HEK293T (cell line): Measurements from ENCODE around the gene IL1RAP.

ENCODE experiments used
- CTCF ChIA-PET: fragments of 350-600 bp; formaldehyde crosslinking; extraction: SDS; loops from one replicate; lab custom pipeline; 2021; ENCODE audit warnings: antibody characterized with exemption, inconsistent platforms; lab: Yijun Ruan, JAX
- POLR2A ChIA-PET: fragments of 350-600 bp; formaldehyde crosslinking; extraction: SDS; loops from one replicate; lab custom pipeline; 2020; ENCODE audit warnings: antibody characterized with exemption, inconsistent platforms; lab: Yijun Ruan, JAX
- DNase-seq: peaks from one replicate; pipeline ENCODE4 v3.0.0; 2012; ENCODE audit warnings: mixed read lengths; ENCODE audit errors: extremely low spot score
- ARNT ChIP-seq: fragments of 450-650 bp; IDR thresholded peaks from 2 replicates; pipeline ENCODE4 v1.6.1; 2017; ENCODE audit warnings: mild to moderate bottlenecking
- BHLHE40 ChIP-seq: fragments of 450-650 bp; IDR thresholded peaks from 2 replicates; pipeline ENCODE4 v1.6.1; 2016; ENCODE audit warnings: mild to moderate bottlenecking, moderate library complexity, borderline replicate concordance
- CTBP1 ChIP-seq: fragments of 450-650 bp; IDR thresholded peaks from 2 replicates; pipeline ENCODE4 v1.6.1; 2016; ENCODE audit warnings: borderline replicate concordance
- ELF4 ChIP-seq: fragments of 450-650 bp; IDR thresholded peaks from 2 replicates; pipeline ENCODE4 v1.6.1; 2017; ENCODE audit warnings: antibody characterized with exemption
- FOXA1 ChIP-seq: fragments of 450-650 bp; IDR thresholded peaks from 2 replicates; pipeline ENCODE4 v1.6.1; 2016; ENCODE audit warnings: mild to moderate bottlenecking
- FOXK2 ChIP-seq: fragments of 450-650 bp; IDR thresholded peaks from 2 replicates; pipeline ENCODE4 v1.6.1; 2016; ENCODE audit warnings: mild to moderate bottlenecking
- FOXM1 ChIP-seq: fragments of 450-650 bp; IDR thresholded peaks from 2 replicates; pipeline ENCODE4 v1.6.1; 2017; ENCODE audit warnings: mild to moderate bottlenecking, borderline replicate concordance
- HDGF ChIP-seq: fragments of 450-650 bp; IDR thresholded peaks from 2 replicates; pipeline ENCODE4 v1.6.1; 2017; ENCODE audit warnings: antibody characterized with exemption, borderline replicate concordance
- L3MBTL2 ChIP-seq: fragments of 450-650 bp; conservative IDR thresholded peaks from 2 replicates; pipeline ENCODE4 v1.6.1; 2016; ENCODE audit warnings: mild to moderate bottlenecking
- LEF1 ChIP-seq: fragments of 450-650 bp; IDR thresholded peaks from 2 replicates; pipeline ENCODE4 v1.6.1; 2017; ENCODE audit warnings: mild to moderate bottlenecking, borderline replicate concordance
- NFRKB ChIP-seq: fragments of 450-650 bp; IDR thresholded peaks from 2 replicates; pipeline ENCODE4 v1.6.1; 2016; ENCODE audit warnings: mild to moderate bottlenecking, moderate library complexity
- PKNOX1 ChIP-seq: fragments of 450-650 bp; IDR thresholded peaks from 2 replicates; pipeline ENCODE4 v1.6.1; 2016
- SP1 ChIP-seq: fragments of 450-650 bp; IDR thresholded peaks from 2 replicates; pipeline ENCODE4 v1.6.1; 2017
- SUZ12 ChIP-seq: fragments of 450-650 bp; IDR thresholded peaks from 2 replicates; pipeline ENCODE4 v1.6.1; 2016; ENCODE audit warnings: mild to moderate bottlenecking
- TARDBP ChIP-seq: fragments of 450-650 bp; IDR thresholded peaks from 2 replicates; pipeline ENCODE4 v1.6.1; 2016
- ZNF384 ChIP-seq: fragments of 450-650 bp; IDR thresholded peaks from 2 replicates; pipeline ENCODE4 v1.6.1; 2016

Gene IL1RAP

GRCh38 chr3:190534386-190534785, 20.5 kb downstream of the IL1RAP start:
- TF ChIP-seq ELF4 (no peak), PKNOX1 (no peak), SP1 (no peak), TARDBP (no peak), BHLHE40 (no peak), ARNT (no peak), SUZ12 (no peak), LEF1 (no peak), HDGF (no peak), FOXA1 (no peak), L3MBTL2 (no peak), FOXM1 (no peak), NFRKB (no peak), ZNF384 (no peak), FOXK2 (no peak)
- ChIA-PET CTCF (no interaction called here), POLR2A (no interaction called here)
- DNase-seq, result no peak

GRCh38 chr3:190534986-190535385, 21.1 kb downstream of the IL1RAP start:
- ChIA-PET POLR2A (no interaction called here), CTCF (interaction anchor here (1.3 kb wide), 1 partner anchor 21 kb away, joined by 3 read pairs; the partner anchor contains the start of gene IL1RAP)
- TF ChIP-seq SUZ12, result no peak
- TF ChIP-seq ELF4, result no peak
- TF ChIP-seq FOXA1, result no peak
- TF ChIP-seq FOXM1, result no peak
- TF ChIP-seq LEF1, result no peak
- no peak for TF ChIP-seq TARDBP
- TF ChIP-seq HDGF, result no peak
- TF ChIP-seq L3MBTL2, result no peak
- DNase-seq, result no peak

- POLR2A ChIA-PET, result no interaction called here
- no peak for TF ChIP-seq ELF4
Observed at GRCh38 chr3:190537146-190537545, 23.3 kb downstream of the IL1RAP start.

GRCh38 chr3:190538288-190538687, 24.4 kb downstream of the IL1RAP start:
- TF ChIP-seq L3MBTL2, result no peak
- no peak for TF ChIP-seq FOXM1
- TF ChIP-seq TARDBP, result no peak
- TF ChIP-seq ARNT, result no peak
- no peak for TF ChIP-seq ZNF384
- no peak for TF ChIP-seq HDGF
- POLR2A ChIA-PET, result no interaction called here
- no peak for DNase-seq
- CTCF ChIA-PET, result no interaction called here

More at GRCh38 chr3:190537146-190537545, 23.3 kb downstream of the IL1RAP start:
- CTCF ChIA-PET, result no interaction called here
- DNase-seq, result no peak

- POLR2A ChIA-PET, result no interaction called here
- DNase-seq, result no peak
- TF ChIP-seq SP1 (no peak), TARDBP (no peak), HDGF (no peak), FOXM1 (no peak), ELF4 (no peak), ARNT (no peak), NFRKB (no peak), FOXA1 (no peak), ZNF384 (no peak), CTBP1 (no peak), SUZ12 (no peak), PKNOX1 (no peak), FOXK2 (no peak), BHLHE40 (no peak), L3MBTL2 (no peak), LEF1 (no peak)
Observed at GRCh38 chr3:190539526-190539925, 25.6 kb downstream of the IL1RAP start.

GRCh38 chr3:190541008-190541407, 27.1 kb downstream of the IL1RAP start:
- CTCF ChIA-PET, result no interaction called here
- TF ChIP-seq CTBP1, result no peak

More at GRCh38 chr3:190539526-190539925, 25.6 kb downstream of the IL1RAP start:
- CTCF ChIA-PET, result no interaction called here

GRCh38 chr3:190541560-190541959, 27.7 kb downstream of the IL1RAP start:
- ChIA-PET POLR2A (no interaction called here), CTCF (no interaction called here)
- no peak for DNase-seq
- no peak for TF ChIP-seq L3MBTL2

More at GRCh38 chr3:190541008-190541407, 27.1 kb downstream of the IL1RAP start:
- POLR2A ChIA-PET, result no interaction called here
- no peak for DNase-seq

GRCh38 chr3:190542846-190543245, 29.0 kb downstream of the IL1RAP start:
- ChIA-PET POLR2A (no interaction called here), CTCF (no interaction called here)
- TF ChIP-seq SP1 (no peak), FOXA1 (no peak), NFRKB (no peak), CTBP1 (no peak), LEF1 (no peak)
- no peak for DNase-seq
